ENCODE data around the gene CARD10. TPM values are rescaled to one million over a fixed set of nuclear protein-coding genes. Genes with fewer than 3 reads are reported as not detected.
"Not testable (repeated sequence)": the region's sequence is repeated elsewhere in the genome, so short reads cannot be mapped to it uniquely, and the experiment has no call there.

The CARD10 gene
- total RNA-seq, 2 experiments from 2014 or later = not detected

- DNase-seq = no peak
- peaks cover 27% of the 10 kb centered on the region for H3K36me3 Mint-ChIP-seq (ENCODE audit: low read depth)
- CTCF ChIA-PET = interaction anchor here (0.7 kb wide), 1 partner anchor 28 kb away, joined by 3 read pairs; no protein-coding TSS in a partner anchor
- H3K4me3 Mint-ChIP-seq = no peak overlapping the region
- H3K27me3 Mint-ChIP-seq (ENCODE audit: low read depth) = no peaks in the 10 kb centered on the region
- no peaks in the 10 kb centered on the region for H3K9me3 Mint-ChIP-seq
- H3K4me1 Mint-ChIP-seq (ENCODE audit: low read depth) = peaks cover 7% of the 10 kb centered on the region
- intact Hi-C loops (cut with micrococcal nuclease) = no loop called here
- no peak overlapping the region for H3K27ac Mint-ChIP-seq
These were observed 42.6 kb downstream of the CARD10 start for GRCh38 chr22:37476389-37477329.

GRCh38 chr22:37474447-37475090 is 44.6 kb downstream of the CARD10 start:
- H3K27ac Mint-ChIP-seq = no peak overlapping the region
- CTCF ChIA-PET = interaction anchor here (1.2 kb wide), 1 partner anchor 92 kb away, joined by 4 read pairs; no protein-coding TSS in a partner anchor
- peaks cover 30% of the 10 kb centered on the region for H3K36me3 Mint-ChIP-seq (ENCODE audit: low read depth)
- no peaks in the 10 kb centered on the region for H3K9me3 Mint-ChIP-seq
- DNase-seq = no peak
- H3K4me1 Mint-ChIP-seq (ENCODE audit: low read depth) = no peaks in the 10 kb centered on the region
- H3K27me3 Mint-ChIP-seq (ENCODE audit: low read depth) = no peaks in the 10 kb centered on the region
- intact Hi-C loops (cut with micrococcal nuclease) = no loop called here
- no peak overlapping the region for H3K4me3 Mint-ChIP-seq

GRCh38 chr22:37473437-37473946 is 45.7 kb downstream of the CARD10 start:
- intact Hi-C loops (cut with micrococcal nuclease) = loop anchor here (2.0 kb wide), 1 partner anchor 27 kb away; no protein-coding TSS in a partner anchor
- no peak for DNase-seq
- peaks cover 31% of the 10 kb centered on the region for H3K36me3 Mint-ChIP-seq (ENCODE audit: low read depth)
- H3K27ac Mint-ChIP-seq = no peak overlapping the region
- no peaks in the 10 kb centered on the region for H3K27me3 Mint-ChIP-seq (ENCODE audit: low read depth)
- H3K4me3 Mint-ChIP-seq = no peak overlapping the region
- CTCF ChIA-PET = interaction anchor here (1.2 to 2.5 kb wide), 6 partner anchors 18 to 142 kb away, joined by 3 to 30 read pairs (median 4); no protein-coding TSS in a partner anchor
- no peaks in the 10 kb centered on the region for H3K9me3 Mint-ChIP-seq
- no peaks in the 10 kb centered on the region for H3K4me1 Mint-ChIP-seq (ENCODE audit: low read depth)

GRCh38 chr22:37472418-37473006 is 46.7 kb downstream of the CARD10 start:
- CTCF ChIA-PET = interaction anchor here (0.6 to 2.5 kb wide), 19 partner anchors 9 to 213 kb away, joined by 3 to 30 read pairs (median 4); partner anchors contain the start of gene MFNG
- DNase-seq = peak; percentile 53
- Mint-ChIP-seq H3K4me3 (no peak overlapping the region), H3K4me1 (ENCODE audit: low read depth) (no peaks in the 10 kb centered on the region), H3K36me3 (ENCODE audit: low read depth) (peaks cover 30% of the 10 kb centered on the region), H3K9me3 (no peaks in the 10 kb centered on the region), H3K27ac (no peak overlapping the region), H3K27me3 (ENCODE audit: low read depth) (no peaks in the 10 kb centered on the region)
- intact Hi-C loops (cut with micrococcal nuclease) = loop anchor here (2.0 kb wide), 1 partner anchor 28 kb away; no protein-coding TSS in a partner anchor

GRCh38 chr22:37471727-37472417 is 47.3 kb downstream of the CARD10 start:
- Mint-ChIP-seq H3K9me3 (no peaks in the 10 kb centered on the region), H3K27me3 (ENCODE audit: low read depth) (no peaks in the 10 kb centered on the region), H3K4me3 (no peak overlapping the region), H3K27ac (no peak overlapping the region), H3K4me1 (ENCODE audit: low read depth) (no peaks in the 10 kb centered on the region), H3K36me3 (ENCODE audit: low read depth) (peaks cover 28% of the 10 kb centered on the region)
- intact Hi-C loops (cut with micrococcal nuclease) = loop anchor here (2.0 kb wide), 1 partner anchor 29 kb away; no protein-coding TSS in a partner anchor
- DNase-seq = no peak
- CTCF ChIA-PET = interaction anchor here (0.5 to 2.5 kb wide), 18 partner anchors 13 to 213 kb away, joined by 3 to 30 read pairs (median 4); partner anchors contain the start of gene MFNG

- intact Hi-C loops (cut with micrococcal nuclease) = no loop called here
- no peaks in the 10 kb centered on the region for H3K27me3 Mint-ChIP-seq (ENCODE audit: low read depth)
- CTCF ChIA-PET = no interaction called here
- peaks cover 26% of the 10 kb centered on the region for H3K36me3 Mint-ChIP-seq (ENCODE audit: low read depth)
- no peak overlapping the region for H3K4me3 Mint-ChIP-seq
- peaks cover 2% of the 10 kb centered on the region for H3K4me1 Mint-ChIP-seq (ENCODE audit: low read depth)
- H3K27ac Mint-ChIP-seq = no peak overlapping the region
- DNase-seq = no peak
- no peaks in the 10 kb centered on the region for H3K9me3 Mint-ChIP-seq
These were observed 49.1 kb downstream of the CARD10 start for GRCh38 chr22:37470087-37470445.

GRCh38 chr22:37469416-37470086 is 49.7 kb downstream of the CARD10 start:
- H3K36me3 Mint-ChIP-seq (ENCODE audit: low read depth) = peaks cover 22% of the 10 kb centered on the region
- no peak for DNase-seq
- intact Hi-C loops (cut with micrococcal nuclease) = no loop called here
- H3K4me1 Mint-ChIP-seq (ENCODE audit: low read depth) = peaks cover 4% of the 10 kb centered on the region
- H3K27ac Mint-ChIP-seq = no peak overlapping the region
- H3K27me3 Mint-ChIP-seq (ENCODE audit: low read depth) = no peaks in the 10 kb centered on the region
- H3K4me3 Mint-ChIP-seq = no peak overlapping the region
- CTCF ChIA-PET = no interaction called here
- no peaks in the 10 kb centered on the region for H3K9me3 Mint-ChIP-seq

GRCh38 chr22:37468201-37468695 is 51.0 kb downstream of the CARD10 start:
- peaks cover 15% of the 10 kb centered on the region for H3K36me3 Mint-ChIP-seq (ENCODE audit: low read depth)
- intact Hi-C loops (cut with micrococcal nuclease); H3K4me1 Mint-ChIP-seq (ENCODE audit: low read depth); CTCF ChIA-PET; DNase-seq; H3K9me3 Mint-ChIP-seq; H3K27me3 Mint-ChIP-seq (ENCODE audit: low read depth); H3K4me3 Mint-ChIP-seq; H3K27ac Mint-ChIP-seq: not testable (repeated sequence)

GRCh38 chr22:37467391-37467955 is 51.7 kb downstream of the CARD10 start:
- Mint-ChIP-seq H3K27me3 (ENCODE audit: low read depth) (no peaks in the 10 kb centered on the region), H3K4me1 (ENCODE audit: low read depth) (peaks cover 7% of the 10 kb centered on the region), H3K36me3 (ENCODE audit: low read depth) (peaks cover 15% of the 10 kb centered on the region), H3K4me3 (no peak overlapping the region), H3K27ac (no peak overlapping the region), H3K9me3 (no peaks in the 10 kb centered on the region)
- intact Hi-C loops (cut with micrococcal nuclease) = no loop called here
- CTCF ChIA-PET = interaction anchor here (1.4 kb wide), 1 partner anchor 10 kb away, joined by 5 read pairs; no protein-coding TSS in a partner anchor
- DNase-seq = no peak

GRCh38 chr22:37464181-37464580 is 55.0 kb downstream of the CARD10 start:
- H3K36me3 Mint-ChIP-seq (ENCODE audit: low read depth) = peaks cover 7% of the 10 kb centered on the region
- H3K27ac Mint-ChIP-seq = no peak overlapping the region
- peaks cover 7% of the 10 kb centered on the region for H3K4me1 Mint-ChIP-seq (ENCODE audit: low read depth)
- no peaks in the 10 kb centered on the region for H3K27me3 Mint-ChIP-seq (ENCODE audit: low read depth)
- CTCF ChIA-PET = interaction anchor here (0.6 kb wide), 1 partner anchor 15 kb away, joined by 3 read pairs; no protein-coding TSS in a partner anchor
- no peaks in the 10 kb centered on the region for H3K9me3 Mint-ChIP-seq
- intact Hi-C loops (cut with micrococcal nuclease) = no loop called here
- no peak overlapping the region for H3K4me3 Mint-ChIP-seq
- DNase-seq = no peak

- intact Hi-C loops (cut with micrococcal nuclease) = no loop called here
- H3K4me3 Mint-ChIP-seq = no peak overlapping the region
- peak; percentile 38 for DNase-seq
- CTCF ChIA-PET = interaction anchor here (1.1 kb wide), 1 partner anchor 103 kb away, joined by 3 read pairs; no protein-coding TSS in a partner anchor
- peaks cover 7% of the 10 kb centered on the region for H3K4me1 Mint-ChIP-seq (ENCODE audit: low read depth)
- no peaks in the 10 kb centered on the region for H3K27me3 Mint-ChIP-seq (ENCODE audit: low read depth)
- no peaks in the 10 kb centered on the region for H3K9me3 Mint-ChIP-seq
- peaks cover 5% of the 10 kb centered on the region for H3K36me3 Mint-ChIP-seq (ENCODE audit: low read depth)
- H3K27ac Mint-ChIP-seq = no peak overlapping the region
These were observed 56.2 kb downstream of the CARD10 start for GRCh38 chr22:37462983-37463382.

All from activated naive CD4-positive, alpha-beta T cell treated with anti-CD3 and anti-CD28 coated beads for 36 hours (primary cell).